K562 (cell line): ENCODE measurements around the gene SEPTIN2. TPM values are rescaled to one million over a fixed set of nuclear protein-coding genes. Genes with fewer than 3 reads are reported as not detected.

Source experiments
- ATAC-seq: fragments of 200-7000 bp; cut with Tn5 transposase; 3 replicates; pipeline ENCODE4 v1.9.1; 2020; ENCODE audit warnings: moderate library complexity
- BruUV-seq: library from RNA; stranded (reverse); fragments of 400-500 nt; replicated peaks from 2 replicates; lab custom pipeline; 2021; lab: Mats Ljungman, UMichigan
- CTCF ChIA-PET: fragments of 300-600 bp; formaldehyde crosslinking; extraction: SDS; loops from one replicate; lab custom pipeline; 2021; ENCODE audit warnings: low intra/inter-chr PET ratio; lab: Yijun Ruan, JAX
- POLR2A ChIA-PET: fragments of 300-600, 350-650 bp; sonication (Branson Sonifier 250); formaldehyde crosslinking; extraction: SDS; loops from one replicate; lab custom pipeline; 2021; ENCODE audit warnings: antibody characterized with exemption, inconsistent platforms; lab: Yijun Ruan, JAX
- DNase-seq, 4 experiments: peaks; one replicate each; pipeline versions ENCODE4 v3.0.0 to v3.0.0-alpha.2; 2011 to 2018; ENCODE audit warnings: low spot score in 3 of 4, mixed read lengths in 3 of 4; ENCODE audit errors: extremely low read depth in 1 of 4
- FAIRE-seq: peaks from 2 replicates; lab custom pipeline; 2011; peaks lifted over from hg19 to GRCh38; lab: Jason Lieb, UNC
- H2AFZ ChIP-seq: 2 replicates; pipeline ENCODE4 v1.6.0; 2011; ENCODE audit warnings: low read depth, low read length, control low read depth, inconsistent platforms
- H3K27ac ChIP-seq: fragments of 200-600 bp; 3 replicates; pipeline ENCODE4 v1.8.0; 2011; ENCODE audit warnings: low read depth, mild to moderate bottlenecking, control low read depth, inconsistent platforms, low read length, moderate library complexity, mixed read lengths; ENCODE audit errors: extremely low read depth
- H3K27me3 ChIP-seq, 2 experiments: fragments of 300-600 bp in 1 of 2; 2 replicates in 1 of 2; 3 replicates in 1 of 2; pipeline versions ENCODE4 v1.6.0 to v1.8.0; 2011; ENCODE audit warnings: inconsistent platforms in 2 of 2, low read length in 2 of 2, mild to moderate bottlenecking in 1 of 2, mixed read lengths in 1 of 2, moderate library complexity in 1 of 2; ENCODE audit not compliant: control insufficient read depth in 2 of 2, insufficient read depth in 2 of 2
- H3K36me3 ChIP-seq: fragments of 300-600 bp; 3 replicates; pipeline ENCODE4 v1.8.0; 2011; ENCODE audit warnings: mild to moderate bottlenecking, low read length, inconsistent platforms; ENCODE audit not compliant: control insufficient read depth, insufficient read depth
- H3K4me1 ChIP-seq, 2 experiments: fragments of 200-600 bp in 1 of 2; replicated peaks in 1 of 2; 2 replicates in 1 of 2; 3 replicates in 1 of 2; pipeline versions ENCODE4 v1.5.1 to v1.8.0; 2011; ENCODE audit warnings: inconsistent platforms in 2 of 2, low read length in 2 of 2, mild to moderate bottlenecking in 1 of 2, mixed read lengths in 1 of 2, moderate library complexity in 1 of 2; ENCODE audit not compliant: control insufficient read depth in 2 of 2, insufficient read depth in 2 of 2
- H3K4me2 ChIP-seq: 2 replicates; pipeline ENCODE4 v1.6.1; 2011; ENCODE audit warnings: low read length, control low read depth, inconsistent platforms, mixed read lengths; ENCODE audit not compliant: insufficient read depth
- H3K4me3 ChIP-seq: fragments of 200-600 bp; sonication (generic), shearing (Covaris generic); 2 replicates; pipeline ENCODE4 v1.5.1; 2016; ENCODE audit warnings: control low read depth, inconsistent platforms
- H3K79me2 ChIP-seq: fragments of 200-600 bp; 3 replicates; pipeline ENCODE4 v1.8.0; 2011; ENCODE audit warnings: low read length, inconsistent platforms; ENCODE audit not compliant: control insufficient read depth, insufficient read depth
- H3K9ac ChIP-seq, 2 experiments: 2 replicates each; pipeline versions ENCODE4 v1.6.0 to v1.6.1; 2011; ENCODE audit warnings: low read depth in 2 of 2, low read length in 2 of 2, control low read depth in 1 of 2, inconsistent platforms in 1 of 2, mild to moderate bottlenecking in 1 of 2, mixed read lengths in 1 of 2; ENCODE audit not compliant: insufficient read depth in 1 of 2
- H3K9me1 ChIP-seq: one replicate; pipeline ENCODE4 v1.6.0; 2011; ENCODE audit warnings: inconsistent platforms, mild to moderate bottlenecking, low read length, moderate library complexity; ENCODE audit not compliant: control insufficient read depth, insufficient read depth
- H3K9me3 ChIP-seq: replicated peaks from 2 replicates; pipeline ENCODE4 v1.5.1; 2011; ENCODE audit warnings: low read depth, low read length, inconsistent platforms; ENCODE audit not compliant: control insufficient read depth, insufficient read depth
- H4K20me1 ChIP-seq: replicated peaks from 2 replicates; pipeline ENCODE4 v1.6.1; 2011; ENCODE audit warnings: low read length, inconsistent platforms, mixed read lengths; ENCODE audit not compliant: control insufficient read depth, insufficient read depth
- ARHGAP35 ChIP-seq: fragments of 450-650 bp; IDR thresholded peaks from 2 replicates; pipeline ENCODE4 v1.6.1; 2018; ENCODE audit not compliant: partially characterized antibody
- CBX3 ChIP-seq, 2 experiments: IDR thresholded peaks; 1 replicate in 1 of 2; 2 replicates in 1 of 2; pipeline ENCODE4 v1.6.1; 2012; ENCODE audit warnings: inconsistent platforms in 2 of 2, low read length in 2 of 2, borderline replicate concordance in 1 of 2, control low read depth in 1 of 2
- CCNT2 ChIP-seq: IDR thresholded peaks from 2 replicates; pipeline ENCODE4 v1.6.1; 2011; ENCODE audit warnings: borderline replicate concordance, low read depth, mild to moderate bottlenecking, moderate library complexity, mixed read lengths, low read length; ENCODE audit not compliant: insufficient read length; ENCODE audit errors: extremely low read depth
- CHD4 ChIP-seq: fragments of 200-600 bp; sonication (generic); IDR thresholded peaks from 3 replicates; pipeline ENCODE4 v1.6.1; 2012; ENCODE audit warnings: low read depth, mild to moderate bottlenecking, mixed read lengths, low read length, inconsistent platforms; ENCODE audit not compliant: insufficient read depth, insufficient replicate concordance, poor library complexity, severe bottlenecking
- CTBP1 ChIP-seq: fragments of 450-650 bp; IDR thresholded peaks from 2 replicates; pipeline ENCODE4 v1.6.1; 2016; ENCODE audit warnings: borderline replicate concordance
- FOXK2 ChIP-seq, 2 experiments: fragments of 450-650 bp; IDR thresholded peaks in 1 of 2; conservative IDR thresholded peaks in 1 of 2; 2 replicates each; pipeline ENCODE4 v1.6.1; 2016; ENCODE audit warnings: low read depth in 2 of 2, mild to moderate bottlenecking in 1 of 2
- HEY1 ChIP-seq: fragments of 250-450 bp; sonication (Bioruptor Pico); IDR thresholded peaks from 2 replicates; pipeline ENCODE4 v1.5.0; 2020; ENCODE audit warnings: mild to moderate bottlenecking, moderate library complexity, borderline replicate concordance
- HINFP ChIP-seq: fragments of 450-650 bp; conservative IDR thresholded peaks from 2 replicates; pipeline ENCODE4 v1.6.1; 2016; ENCODE audit warnings: missing genetic modification characterization, low read depth, mild to moderate bottlenecking, control low read depth, missing compliant biosample characterization
- HNRNPH1 ChIP-seq: fragments of 200-400 bp; formaldehyde crosslinking; optimal IDR thresholded peaks from 2 replicates; pipeline ENCODE3; 2017; ENCODE audit warnings: low read depth, mild to moderate bottlenecking, low read length, moderate library complexity
- POLR2B ChIP-seq: fragments of 450-650 bp; IDR thresholded peaks from 2 replicates; pipeline ENCODE4 v1.6.1; 2018; ENCODE audit warnings: low read depth; ENCODE audit not compliant: partially characterized antibody
- RB1 ChIP-seq: fragments of 450-650 bp; IDR thresholded peaks from 2 replicates; pipeline ENCODE4 v1.6.1; 2017; ENCODE audit warnings: low read depth, mild to moderate bottlenecking
- SMAD1 ChIP-seq: fragments of 150-350 bp; IDR thresholded peaks from 2 replicates; pipeline ENCODE4 v1.6.1; 2014; ENCODE audit warnings: low read length, low read depth; ENCODE audit not compliant: partially characterized antibody
- TCF15 ChIP-seq: fragments of 250-450 bp; sonication (Bioruptor Pico); IDR thresholded peaks from 2 replicates; pipeline ENCODE4 v1.8.0; 2022; ENCODE audit warnings: moderate library complexity, mild to moderate bottlenecking, inconsistent platforms
- WGBS: fragments of 100-300 bp; shearing (Covaris generic); methylation state at CpG from one replicate; pipeline ENCODE4 v1.1.6; 2016; ENCODE audit warnings: low coverage, mixed read lengths; ENCODE audit not compliant: insufficient coverage; ENCODE audit errors: missing lambda C conversion rate; 5-methylcytosine and 5-hydroxymethylcytosine counted together
- in situ Hi-C: fragments of 300-500 bp; cut with MboI; formaldehyde crosslinking; loops from 4 replicates; pipeline ENCODE4 v1.15.0; 2018; ENCODE audit warnings: inconsistent platforms, mixed read lengths
- intact Hi-C: fragments of 100-400 bp; cut with micrococcal nuclease; formaldehyde crosslinking; loops from 2 replicates; pipeline ENCODE4 v1.14.2; 2022
- polyA plus RNA-seq, 8 experiments: library from polyadenylated mRNA; depleted of rRNA in 4 of 8; stranded (reverse) in 5 of 8; unstranded in 3 of 8; fragments of >200 nt; fragmentation: Nextera tagmentation in 2 of 8; fragmentation: Illumina TruSeq in 1 of 8; extraction: Ambion mirVana in 2 of 8; extraction: Trizol in 1 of 8; gene quantifications; 2 replicates each; pipeline versions ENCODE4 v1.2.1 to v1.2.3, GENCODE V29; 2011 to 2014; ENCODE audit warnings: inconsistent platforms in 1 of 8, missing spikeins in 1 of 8
- total RNA-seq, 7 experiments: library from RNA; depleted of rRNA in 6 of 7; stranded (reverse); fragments of >200 nt in 6 of 7; fragmentation: Illumina TruSeq in 2 of 7; extraction: Trizol in 2 of 7; gene quantifications; 2 replicates each; pipeline versions ENCODE4 v1.2.1 to v1.2.3, GENCODE V29; 2011 to 2021; ENCODE audit warnings: low replicate concordance in 1 of 7
- TF ChIP-seq, protein P1 (sequence below): fragments of 250-450 bp; sonication (Bioruptor Pico); IDR thresholded peaks from 2 replicates; pipeline ENCODE4 v1.8.0; 2021; ENCODE audit warnings: moderate library complexity, mild to moderate bottlenecking, inconsistent platforms

SEPTIN2 gene
- total and polyA plus RNA-seq, 9 of the 15 experiments (the other 6 are each of a cell fraction or from before 2014, with no cell fraction given) = 121 to 367 (median 166) TPM

GRCh38 chr2:241355983-241356870 lies 40.5 kb downstream of the SEPTIN2 start, which contains the start of gene FARP2:
TSS of gene FARP2 (plus strand) at chr2:241356285. CDS start at chr2:241373108, 16,823 bp downstream.
- ATAC-seq (peak; percentile 90), DNase-seq (peak; percentile 82 to 95 (median 87)), FAIRE-seq (peak; percentile 87)
- Histone ChIP-seq H3K4me2 (peak within 1 kb of the TSS; percentile 83), H3K79me2 (peaks cover 47% of the 10 kb centered on the region), H3K4me1 (peaks cover 12 to 16% of the 10 kb centered on the region in 2 experiments; a peak in 4 of 5 replicates), H3K4me3 (peak within 1 kb of the TSS; percentile 75), H3K9me1 (no peaks in the 10 kb centered on the region), H4K20me1 (peaks cover 11% of the 10 kb centered on the region), H3K9me3 (no peaks in the 10 kb centered on the region), H3K9ac (peak within 1 kb of the TSS; percentile 77 to 99), H3K36me3 (peaks cover 38% of the 10 kb centered on the region; the same call in 2 of the 3 replicates), H3K27ac (peak within 1 kb of the TSS; percentile 75), H3K27me3 (no peaks in the 10 kb centered on the region), H2AFZ (peak within 1 kb of the TSS; percentile 82)
- intact Hi-C loops (loop anchor here (2.0 kb wide), 1 partner anchor 255 kb away; no protein-coding TSS in a partner anchor), in situ Hi-C loops (no loop called here)
- CTCF ChIA-PET = no interaction called here
- BruUV-seq = no TSS peak
- POLR2A ChIA-PET = interaction anchor here (0.6 kb wide), 1 partner anchor 95 kb away, joined by 4 read pairs; no protein-coding TSS in a partner anchor
- WGBS = 3% methylated on average over 32 of the region's 101 CpGs
- no peak for TF ChIP-seq HINFP (tag)
- no peak for TF ChIP-seq HNRNPH1
- peak; percentile 73 for TF ChIP-seq SMAD1
- peak; percentile 24 for TF ChIP-seq CCNT2
- TF ChIP-seq, protein P1, sequence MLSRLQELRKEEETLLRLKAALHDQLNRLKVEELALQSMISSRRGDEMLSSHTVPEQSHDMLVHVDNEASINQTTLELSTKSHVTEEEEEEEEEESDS (CRISPR knock-in tag) = no peak
- TF ChIP-seq ARHGAP35 = no peak
- no peak for TF ChIP-seq FOXK2 (conservative IDR thresholded peaks at IDR 0.05 in 1 of 2, IDR thresholded peaks at IDR 0.05 in 1 of 2; ENCODE audit: low read depth in 2 of 2)
- no peak for TF ChIP-seq TCF15 (CRISPR knock-in tag)
- peak; percentile 36; the same call in 1 of the 2 replicates for TF ChIP-seq RB1
- no peak for TF ChIP-seq CBX3 (IDR thresholded peaks at IDR 0.05; ENCODE audit: borderline replicate concordance in 1 of 2, low read length in 2 of 2)
- no peak for TF ChIP-seq CHD4
- no peak for TF ChIP-seq HEY1 (CRISPR knock-in tag)
- no peak for TF ChIP-seq POLR2B
- TF ChIP-seq CTBP1 = peak; percentile 96
